Neural cell (in vitro differentiated cells): Measurements from ENCODE around the gene PUM2. TPM values are rescaled to one million over a fixed set of nuclear protein-coding genes. Genes with fewer than 3 reads are reported as not detected.

ENCODE experiments used
- H2AFZ ChIP-seq: fragments of 200-600, 300-800 bp; sonication (generic), shearing (Covaris generic); 2 replicates; pipeline ENCODE4 v1.6.0; 2014; ENCODE audit warnings: low read depth, mild to moderate bottlenecking, antibody characterized with exemption, low read length, moderate library complexity
- H3F3A ChIP-seq: fragments of 200-600 bp; shearing (Covaris generic); 2 replicates; pipeline ENCODE4 v1.6.1; 2016; ENCODE audit warnings: mild to moderate bottlenecking, moderate library complexity, mixed read lengths, antibody characterized with exemption, low read length; ENCODE audit not compliant: insufficient read depth, poor library complexity, severe bottlenecking
- H3K27ac ChIP-seq: fragments of 200-600, 300-800 bp; sonication (generic), shearing (Covaris generic); 2 replicates; pipeline ENCODE4 v1.5.1; 2014; ENCODE audit warnings: mild to moderate bottlenecking, low read length, moderate library complexity
- H3K27me3 ChIP-seq: fragments of 300-800, 200-600 bp; sonication (generic), shearing (Covaris generic); 2 replicates; pipeline ENCODE4 v1.6.0; 2014; ENCODE audit warnings: mild to moderate bottlenecking, low read depth, low read length, moderate library complexity; ENCODE audit not compliant: insufficient read depth
- H3K36me3 ChIP-seq: fragments of 300-800, 200-600 bp; sonication (generic), shearing (Covaris generic); 2 replicates; pipeline ENCODE4 v1.5.1; 2014; ENCODE audit warnings: mild to moderate bottlenecking, antibody characterized with exemption, low read length, moderate library complexity; ENCODE audit not compliant: insufficient read depth
- H3K4me2 ChIP-seq: fragments of 300-800, 200-600 bp; sonication (generic), shearing (Covaris generic); 2 replicates; pipeline ENCODE4 v1.6.0; 2014; ENCODE audit warnings: mild to moderate bottlenecking, low read length
- H3K4me3 ChIP-seq: fragments of 300-800, 200-600 bp; sonication (generic), shearing (Covaris generic); 2 replicates; pipeline ENCODE4 v1.5.1; 2014; ENCODE audit warnings: mild to moderate bottlenecking, low read length, moderate library complexity
- H3K79me2 ChIP-seq: fragments of 200-600 bp; shearing (Covaris generic); replicated peaks from 2 replicates; pipeline ENCODE4 v1.6.0; 2014; ENCODE audit warnings: mild to moderate bottlenecking, low read length, moderate library complexity; ENCODE audit not compliant: insufficient read depth
- H3K9ac ChIP-seq: fragments of 300-800, 200-600 bp; sonication (generic), shearing (Covaris generic); 2 replicates; pipeline ENCODE4 v1.6.1; 2016; ENCODE audit warnings: mild to moderate bottlenecking, low read length, mixed read lengths
- H3K9me2 ChIP-seq: fragments of 200-600 bp; shearing (Covaris generic); 2 replicates; pipeline ENCODE4 v1.6.1; 2016; ENCODE audit warnings: mild to moderate bottlenecking, low read length, mixed read lengths; ENCODE audit not compliant: insufficient read depth
- H3K9me3 ChIP-seq: fragments of 200-600, 300-800 bp; sonication (generic), shearing (Covaris generic); 2 replicates; pipeline ENCODE4 v1.6.1; 2016; ENCODE audit warnings: mild to moderate bottlenecking, mixed run types, low read length, moderate library complexity, mixed read lengths
- H4K20me1 ChIP-seq: fragments of 200-600 bp; shearing (Covaris generic); 2 replicates; pipeline ENCODE4 v1.6.1; 2016; ENCODE audit warnings: mild to moderate bottlenecking, mixed run types; ENCODE audit not compliant: insufficient read depth
- CTCF ChIP-seq: fragments of 450-650 bp; IDR thresholded peaks from 2 replicates; pipeline ENCODE4 v1.5.1; 2014; ENCODE audit warnings: antibody characterized with exemption, mild to moderate bottlenecking, moderate library complexity; ENCODE audit not compliant: poor library complexity, severe bottlenecking
- EP300 ChIP-seq: fragments of 450-650 bp; conservative IDR thresholded peaks from 2 replicates; pipeline ENCODE4 v1.6.1; 2014; ENCODE audit warnings: antibody characterized with exemption, mild to moderate bottlenecking, moderate library complexity; ENCODE audit not compliant: poor library complexity, severe bottlenecking
- EZH2 ChIP-seq: fragments of 200-600, 300-800 bp; shearing (Covaris generic), sonication (generic); IDR thresholded peaks from 2 replicates; pipeline ENCODE4 v1.6.1; 2014; ENCODE audit warnings: antibody characterized with exemption, low read length, borderline replicate concordance, mild to moderate bottlenecking; ENCODE audit not compliant: insufficient read depth, poor library complexity, severe bottlenecking
- MXI1 ChIP-seq: fragments of 450-650 bp; conservative IDR thresholded peaks from 2 replicates; pipeline ENCODE4 v1.6.1; 2014; ENCODE audit warnings: antibody characterized with exemption, mild to moderate bottlenecking; ENCODE audit not compliant: poor library complexity, severe bottlenecking
- POLR2AphosphoS5 ChIP-seq: IDR thresholded peaks from 2 replicates; pipeline ENCODE4 v1.6.1; 2012
- RAD21 ChIP-seq: fragments of 450-650 bp; conservative IDR thresholded peaks from 2 replicates; pipeline ENCODE4 v1.6.1; 2014; ENCODE audit warnings: antibody characterized with exemption, mild to moderate bottlenecking, moderate library complexity
- REST ChIP-seq: IDR thresholded peaks from 2 replicates; pipeline ENCODE4 v1.6.1; 2012; ENCODE audit warnings: borderline replicate concordance
- SMC3 ChIP-seq: fragments of 450-650 bp; conservative IDR thresholded peaks from 2 replicates; pipeline ENCODE4 v1.6.1; 2014; ENCODE audit warnings: antibody characterized with exemption, mild to moderate bottlenecking, moderate library complexity; ENCODE audit not compliant: poor library complexity
- TAF1 ChIP-seq: IDR thresholded peaks from 2 replicates; pipeline ENCODE4 v1.6.1; 2012; ENCODE audit warnings: low read depth
- polyA plus RNA-seq: library from polyadenylated mRNA; depleted of rRNA; stranded (reverse); fragments of >200 nt; gene quantifications from 2 replicates; pipeline ENCODE4 v1.2.3, GENCODE V29; 2014

Gene PUM2
- polyA plus RNA-seq, 1 donor from 2014 or later = 37.0 TPM

- Histone ChIP-seq H3K9ac (no peak overlapping the region), H3K36me3 (no peaks in the 10 kb centered on the region), H3F3A (no peaks in the 10 kb centered on the region), H3K27ac (no peak overlapping the region), H2AFZ (no peak overlapping the region), H3K4me2 (no peak overlapping the region), H4K20me1 (no peaks in the 10 kb centered on the region), H3K79me2 (peaks cover 19% of the 10 kb centered on the region), H3K4me3 (no peak overlapping the region), H3K9me3 (no peaks in the 10 kb centered on the region), H3K9me2 (no peaks in the 10 kb centered on the region), H3K27me3 (no peaks in the 10 kb centered on the region)
- TF ChIP-seq EZH2 (no peak), TAF1 (no peak), POLR2AphosphoS5 (no peak), SMC3 (no peak), CTCF (no peak), RAD21 (no peak), MXI1 (no peak)
Measured at GRCh38 chr2:20303966-20304365, 46.7 kb downstream of the PUM2 start.

GRCh38 chr2:20302019-20302418 is 48.6 kb downstream of the PUM2 start:
- Histone ChIP-seq H3K36me3 (peaks cover 4% of the 10 kb centered on the region), H3K9me3 (no peaks in the 10 kb centered on the region), H3K9me2 (no peaks in the 10 kb centered on the region), H3K9ac (no peak overlapping the region), H4K20me1 (no peaks in the 10 kb centered on the region), H3K4me3 (no peak overlapping the region), H3K4me2 (no peak overlapping the region), H3K79me2 (peaks cover 14% of the 10 kb centered on the region), H3K27ac (no peak overlapping the region), H2AFZ (no peak overlapping the region), H3F3A (no peaks in the 10 kb centered on the region), H3K27me3 (no peaks in the 10 kb centered on the region)
- TF ChIP-seq EZH2 = no peak

GRCh38 chr2:20300656-20301055 is 50.0 kb downstream of the PUM2 start:
- no peaks in the 10 kb centered on the region for H3K9me3 ChIP-seq
- peaks cover 5% of the 10 kb centered on the region for H3K36me3 ChIP-seq
- H3K27ac ChIP-seq = no peak overlapping the region
- no peak overlapping the region for H3K9ac ChIP-seq
- no peaks in the 10 kb centered on the region for H3K27me3 ChIP-seq
- no peak overlapping the region for H3K4me3 ChIP-seq
- H3K9me2 ChIP-seq = no peaks in the 10 kb centered on the region
- no peaks in the 10 kb centered on the region for H4K20me1 ChIP-seq
- peaks cover 17% of the 10 kb centered on the region for H3K79me2 ChIP-seq
- no peak overlapping the region for H2AFZ ChIP-seq
- no peak for TF ChIP-seq SMC3
- H3F3A ChIP-seq = no peaks in the 10 kb centered on the region
- no peak overlapping the region for H3K4me2 ChIP-seq

GRCh38 chr2:20299113-20299512 is 51.5 kb downstream of the PUM2 start:
- peaks cover 17% of the 10 kb centered on the region for H3K79me2 ChIP-seq
- no peaks in the 10 kb centered on the region for H3F3A ChIP-seq
- TF ChIP-seq SMC3 (no peak), TAF1 (no peak), POLR2AphosphoS5 (no peak), CTCF (no peak), EP300 (no peak), REST (no peak), RAD21 (no peak), MXI1 (no peak), EZH2 (no peak)
- H3K9me3 ChIP-seq = no peaks in the 10 kb centered on the region
- no peak overlapping the region for H2AFZ ChIP-seq
- no peak overlapping the region for H3K9ac ChIP-seq
- H3K4me3 ChIP-seq = no peak overlapping the region
- peaks cover 5% of the 10 kb centered on the region for H3K36me3 ChIP-seq
- no peaks in the 10 kb centered on the region for H4K20me1 ChIP-seq
- no peaks in the 10 kb centered on the region for H3K27me3 ChIP-seq
- no peaks in the 10 kb centered on the region for H3K9me2 ChIP-seq
- no peak overlapping the region for H3K27ac ChIP-seq
- no peak overlapping the region for H3K4me2 ChIP-seq
